GM18519 (cell line): ENCODE measurements around the gene ATP2B2.

Experiments
- ATAC-seq: cut with Tn5 transposase; IDR thresholded peaks from one replicate; pipeline ENCODE4 v1.9.1; 2021; ENCODE audit warnings: mild to moderate bottlenecking, moderate library complexity; ENCODE audit not compliant: unreplicated experiment, low FRiP score

ATP2B2 gene

GRCh38 chr3:10496121-10496863 lies 9.1 kb downstream of the ATP2B2 start:
- ATAC-seq: no peak

- ATAC-seq: no peak
These were observed 9.8 kb downstream of the ATP2B2 start for GRCh38 chr3:10495614-10496013.

DNA sequence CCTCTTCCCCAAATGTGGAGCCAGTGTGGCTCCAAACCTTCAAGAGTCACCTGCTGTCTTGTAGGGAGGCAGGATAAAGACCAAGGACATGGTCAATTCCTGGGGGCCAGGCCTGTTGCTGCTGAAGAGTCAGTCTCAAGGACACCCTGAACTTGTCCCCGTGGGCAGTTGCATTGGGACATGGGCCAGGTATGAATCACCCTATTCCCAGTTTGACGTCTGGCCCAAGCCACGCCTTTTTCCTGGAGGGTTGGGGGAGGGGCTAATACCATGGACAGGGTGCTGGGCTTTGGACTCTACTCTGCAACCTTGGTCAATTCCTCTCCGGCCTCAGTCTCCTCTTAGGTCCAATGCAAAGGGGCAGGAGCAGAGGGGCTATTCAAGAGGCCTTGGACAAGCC lies 10.4 kb downstream of the ATP2B2 start:
- no peak for ATAC-seq

- ATAC-seq: no peak
These were observed 11.2 kb downstream of the ATP2B2 start for GRCh38 chr3:10494180-10494579.

DNA sequence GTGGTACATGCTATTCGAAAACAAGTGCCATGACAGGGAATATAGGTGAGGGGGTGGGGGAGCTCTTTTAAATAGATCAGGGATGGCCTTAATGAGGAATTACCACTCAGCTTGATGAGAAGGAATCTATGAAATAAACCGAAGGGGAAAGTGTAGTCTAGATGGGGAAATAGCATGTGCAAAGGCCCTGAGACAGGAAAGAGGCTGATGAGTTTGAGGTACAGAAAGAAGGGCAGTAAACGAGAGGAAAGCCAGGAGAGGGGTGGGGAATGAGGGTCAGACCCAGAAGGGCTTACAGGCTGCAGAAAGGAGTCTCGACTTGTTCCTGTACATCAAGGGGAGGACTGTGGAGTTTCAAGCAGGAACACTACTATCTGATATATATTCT lies 12.2 kb downstream of the ATP2B2 start:
- no peak for ATAC-seq

- no peak for ATAC-seq
These were observed 12.8 kb downstream of the ATP2B2 start for GRCh38 chr3:10492364-10493201.

DNA sequence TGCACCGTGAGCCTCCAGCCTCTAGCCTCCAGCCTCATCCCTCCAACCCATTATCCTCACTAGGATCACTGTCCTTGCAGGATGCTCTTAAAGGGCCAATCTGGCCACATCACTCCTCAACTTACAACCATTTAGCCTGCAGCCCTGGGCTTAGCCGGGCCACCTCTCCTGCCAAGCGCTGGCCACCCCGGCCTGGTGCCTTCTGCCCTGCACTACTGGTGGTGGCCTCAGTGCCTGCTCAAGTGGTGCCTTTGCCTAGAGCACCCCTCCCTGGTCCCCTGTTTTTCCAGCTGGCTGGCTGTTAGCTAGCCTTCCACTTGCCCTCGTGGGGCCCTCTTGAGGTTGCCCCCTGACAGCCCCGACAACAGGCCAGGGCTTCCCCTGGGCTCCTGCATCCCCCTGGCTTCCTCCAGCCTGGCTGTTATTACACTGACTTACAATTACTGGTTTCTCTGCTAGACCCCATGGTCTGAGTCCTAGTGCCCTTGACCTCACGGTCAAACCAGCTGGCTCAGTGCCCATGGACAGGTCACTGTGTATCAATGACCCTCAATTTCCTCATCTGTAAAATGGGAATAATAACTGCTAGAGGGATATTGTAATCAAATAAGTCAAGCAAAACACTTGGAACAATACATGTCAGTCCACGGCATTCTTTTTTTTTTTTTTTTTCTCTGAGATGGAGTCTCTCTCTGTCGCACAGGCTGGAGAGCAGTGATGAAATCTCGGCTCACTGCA lies 15.5 kb downstream of the ATP2B2 start:
- no peak for ATAC-seq

DNA sequence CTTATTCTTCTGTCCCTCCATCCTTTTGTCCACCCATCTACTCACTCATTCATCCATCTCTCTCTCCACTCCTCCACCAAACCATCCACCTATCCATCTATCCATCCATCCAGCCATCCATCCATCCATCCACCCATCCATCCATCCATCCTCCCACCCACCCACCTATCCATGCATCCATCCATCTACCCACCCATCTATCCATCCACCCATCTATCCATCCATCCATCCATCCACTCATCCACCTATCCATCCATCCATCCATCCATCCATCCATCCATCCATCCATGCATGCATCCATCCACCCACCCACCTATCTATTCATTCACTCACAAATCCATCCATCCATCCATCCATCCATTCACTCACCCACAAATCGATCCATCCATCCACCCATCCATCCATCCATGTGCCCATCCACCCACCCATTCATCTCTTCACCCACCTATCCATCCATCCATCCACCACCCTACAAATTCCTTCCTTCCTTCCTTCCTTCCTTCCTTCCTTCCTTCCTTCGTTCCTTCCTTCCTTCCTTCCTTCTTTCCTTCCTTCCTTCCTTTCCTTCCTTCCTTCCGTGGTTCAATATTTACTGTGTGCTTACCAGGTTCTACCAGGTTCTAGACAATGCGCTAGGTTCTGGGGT lies 17.3 kb downstream of the ATP2B2 start:
- no peak for ATAC-seq

DNA sequence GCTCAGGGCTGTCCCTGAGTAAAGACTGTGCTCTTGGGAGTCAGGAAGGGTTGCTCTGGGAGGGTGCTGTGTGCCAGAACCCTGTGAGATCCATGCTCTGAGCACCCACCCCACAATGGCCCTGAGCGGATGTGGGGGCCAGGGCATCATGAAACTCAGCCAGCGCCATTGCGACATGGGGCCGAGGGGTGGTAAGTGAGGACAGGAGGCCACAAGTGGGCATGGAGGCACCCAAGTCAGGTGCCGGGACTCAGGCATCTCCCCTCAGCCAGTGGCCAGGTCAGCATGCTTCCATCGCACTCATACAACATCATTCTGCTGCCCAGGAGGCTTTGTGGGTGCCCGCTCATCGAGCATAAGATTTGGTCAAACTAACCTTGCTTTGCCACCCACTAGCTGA lies 19.6 kb downstream of the ATP2B2 start:
- no peak for ATAC-seq

DNA sequence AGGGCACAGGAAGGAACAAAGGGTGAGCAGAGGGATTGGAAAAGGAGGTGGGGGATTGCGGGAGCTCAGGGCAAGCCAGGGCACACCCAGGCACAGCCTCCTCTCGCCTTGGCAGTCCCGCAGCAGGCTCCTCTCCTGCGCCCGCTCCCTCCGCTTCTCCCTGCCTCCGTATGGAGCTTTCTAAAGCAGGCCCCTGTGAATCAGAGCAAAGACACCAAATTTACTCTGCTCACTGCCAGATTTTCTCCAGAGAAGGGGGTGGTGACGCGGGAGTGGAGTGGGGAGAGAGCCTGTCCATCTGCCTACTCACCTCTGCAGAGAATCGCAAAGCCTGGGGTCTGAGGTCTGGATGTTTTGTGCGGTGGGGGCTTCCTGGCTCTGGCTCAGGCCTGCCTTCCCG lies 20.0 kb downstream of the ATP2B2 start:
- ATAC-seq: no peak

- ATAC-seq: no peak
These were observed 20.7 kb downstream of the ATP2B2 start for GRCh38 chr3:10484709-10485108.

- no peak for ATAC-seq
These were observed 21.6 kb downstream of the ATP2B2 start for GRCh38 chr3:10483686-10484345.

DNA sequence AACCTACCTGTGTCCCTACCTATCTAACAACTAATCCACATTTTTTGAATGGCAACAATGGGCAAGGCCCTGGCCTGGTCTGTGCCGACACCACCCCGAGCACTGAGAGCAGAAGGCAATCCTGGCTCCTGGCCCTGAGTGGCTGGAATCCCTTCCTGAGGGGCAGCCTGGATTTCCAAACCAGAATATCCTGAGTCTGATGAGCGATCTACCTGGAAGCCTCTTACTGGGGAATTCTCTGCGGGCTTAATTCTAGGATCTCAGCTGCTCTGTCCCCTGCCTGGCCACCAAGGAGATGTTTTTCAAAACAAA lies 22.1 kb downstream of the ATP2B2 start:
- ATAC-seq: no peak

DNA sequence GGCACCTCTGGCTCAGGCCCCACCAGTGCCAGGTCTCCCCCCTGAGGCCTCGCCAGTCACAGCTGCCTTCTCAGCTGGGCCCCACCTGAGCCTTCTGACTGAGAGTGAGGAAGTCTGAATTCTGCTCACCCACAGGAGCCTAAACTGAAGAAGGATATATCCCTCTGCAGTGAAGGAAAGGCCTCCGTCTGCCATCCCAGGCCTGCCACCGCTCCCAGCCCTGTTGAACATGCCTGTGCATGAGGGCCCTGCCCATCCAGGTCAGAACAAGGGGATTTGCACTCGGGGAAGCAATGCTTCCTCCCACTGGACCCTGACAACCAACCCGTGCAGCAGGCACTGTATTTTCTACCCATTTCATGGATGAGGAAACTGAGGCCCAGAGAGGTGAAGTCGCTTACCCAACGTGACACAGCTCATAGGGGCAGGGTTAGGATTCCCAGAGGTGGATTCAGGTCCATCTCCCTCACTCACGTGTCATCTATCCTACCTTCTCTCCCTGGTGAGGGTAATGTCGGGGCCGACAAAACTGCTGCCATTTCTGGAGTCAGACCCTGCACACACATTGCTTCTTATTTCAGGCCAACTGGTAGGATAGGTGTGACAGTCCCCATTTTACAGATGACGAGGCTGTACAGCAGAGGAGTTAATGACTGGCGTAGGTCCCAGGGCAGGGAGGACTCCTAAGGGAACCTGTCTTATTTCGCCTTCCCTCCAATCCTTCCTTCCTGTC lies 22.6 kb downstream of the ATP2B2 start:
- ATAC-seq: no peak

GRCh38 chr3:10480871-10481378 lies 24.5 kb downstream of the ATP2B2 start:
- no peak for ATAC-seq

GRCh38 chr3:10479311-10479710 lies 26.1 kb downstream of the ATP2B2 start:
- no peak for ATAC-seq

GRCh38 chr3:10475983-10476382 lies 29.4 kb downstream of the ATP2B2 start:
- ATAC-seq: no peak

DNA sequence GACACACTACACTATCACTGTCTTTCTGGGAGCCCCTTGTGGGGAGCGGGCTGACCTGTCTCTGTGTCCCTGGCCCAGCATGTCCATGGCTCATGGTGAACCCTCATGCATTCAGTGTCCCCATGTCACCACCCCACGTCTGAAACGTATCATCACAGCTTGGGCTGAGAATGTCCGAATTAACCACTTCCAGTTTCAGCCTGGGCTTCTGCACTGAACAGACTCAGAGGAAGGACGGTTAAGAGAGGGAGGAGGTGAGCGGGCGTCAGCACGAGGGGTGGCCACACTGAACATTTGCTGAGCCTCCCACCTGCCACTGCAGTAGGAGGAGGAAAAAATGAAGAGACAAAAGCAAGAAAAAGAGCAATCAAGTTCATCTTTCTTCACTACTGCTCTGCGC lies 30.5 kb downstream of the ATP2B2 start:
- no peak for ATAC-seq

GRCh38 chr3:10474275-10474646 lies 31.1 kb downstream of the ATP2B2 start:
- no peak for ATAC-seq
